RWPE2 (cell line): ENCODE results near the gene DENND2C.

Source experiments
- ATAC-seq: fragments of 200-7000 bp; cut with Tn5 transposase; 3 replicates; pipeline ENCODE4 v1.9.1; 2021; ENCODE audit warnings: low read depth
- DNase-seq: peaks from one replicate; pipeline ENCODE4 v3.0.0-alpha.2; 2020; ENCODE audit warnings: low spot score
- H3K27ac ChIP-seq: fragments of 450-650 bp; 2 replicates; pipeline ENCODE4 v1.5.1; 2017; ENCODE audit warnings: mild to moderate bottlenecking; ENCODE audit not compliant: poor library complexity, severe bottlenecking
- H3K27me3 ChIP-seq: fragments of 250-450 bp; sonication (Bioruptor Pico); 2 replicates; pipeline ENCODE4 v1.5.1; 2021; ENCODE audit warnings: mild to moderate bottlenecking, moderate library complexity; ENCODE audit not compliant: insufficient read depth, poor library complexity, severe bottlenecking
- H3K36me3 ChIP-seq: fragments of 250-450 bp; sonication (Bioruptor Pico); 2 replicates; pipeline ENCODE4 v1.5.1; 2020; ENCODE audit warnings: low read depth, mild to moderate bottlenecking, moderate library complexity
- H3K4me1 ChIP-seq: fragments of 250-450 bp; sonication (Bioruptor Pico); 2 replicates; pipeline ENCODE4 v1.5.1; 2021; ENCODE audit warnings: mild to moderate bottlenecking, moderate library complexity; ENCODE audit not compliant: insufficient read depth, poor library complexity, severe bottlenecking
- H3K4me3 ChIP-seq: fragments of 250-450 bp; sonication (Bioruptor Pico); 2 replicates; pipeline ENCODE4 v1.5.1; 2021; ENCODE audit warnings: mild to moderate bottlenecking, moderate library complexity; ENCODE audit not compliant: severe bottlenecking
- H3K9me3 ChIP-seq: fragments of 250-450 bp; sonication (Bioruptor Pico); 2 replicates; pipeline ENCODE4 v1.5.1; 2021; ENCODE audit warnings: mild to moderate bottlenecking, moderate library complexity; ENCODE audit not compliant: severe bottlenecking
- CTCF ChIP-seq: fragments of 450-650 bp; IDR thresholded peaks from one replicate; pipeline ENCODE4 v1.5.1; 2017; ENCODE audit warnings: mild to moderate bottlenecking, moderate library complexity; ENCODE audit not compliant: poor library complexity, severe bottlenecking

Gene DENND2C

GRCh38 chr1:114597949-114598348, 71.9 kb downstream of the DENND2C start:
- no peak for TF ChIP-seq CTCF
- DNase-seq: no peak
- H3K27ac ChIP-seq: no peak overlapping the region
- peaks cover 20% of the 10 kb centered on the region; the same call in 1 of the 2 replicates for H3K36me3 ChIP-seq
- H3K27me3 ChIP-seq: no peaks in the 10 kb centered on the region
- no peak overlapping the region for H3K4me3 ChIP-seq
- H3K9me3 ChIP-seq: no peaks in the 10 kb centered on the region
- no peak for ATAC-seq
- no peaks in the 10 kb centered on the region for H3K4me1 ChIP-seq

- no peaks in the 10 kb centered on the region for H3K9me3 ChIP-seq
Observed at GRCh38 chr1:114595602-114596001, 74.2 kb downstream of the DENND2C start.

GRCh38 chr1:114594046-114594445, 75.8 kb downstream of the DENND2C start:
- Histone ChIP-seq H3K36me3 (peaks cover 6% of the 10 kb centered on the region; the same call in 1 of the 2 replicates), H3K9me3 (no peaks in the 10 kb centered on the region), H3K27ac (no peak overlapping the region), H3K4me1 (no peaks in the 10 kb centered on the region), H3K27me3 (no peaks in the 10 kb centered on the region), H3K4me3 (no peak overlapping the region)
- DNase-seq (no peak), ATAC-seq (no peak)
- no peak for TF ChIP-seq CTCF

More at GRCh38 chr1:114595602-114596001, 74.2 kb downstream of the DENND2C start:
- Histone ChIP-seq H3K27me3 (no peaks in the 10 kb centered on the region), H3K36me3 (peaks cover 11% of the 10 kb centered on the region; the same call in 1 of the 2 replicates), H3K4me1 (no peaks in the 10 kb centered on the region), H3K4me3 (no peak overlapping the region), H3K27ac (no peak overlapping the region)
- DNase-seq (no peak), ATAC-seq (no peak)
- TF ChIP-seq CTCF: no peak

GRCh38 chr1:114589122-114589521, 80.7 kb downstream of the DENND2C start:
- ATAC-seq (no peak), DNase-seq (no peak)
- H3K4me1 ChIP-seq: no peaks in the 10 kb centered on the region
- H3K4me3 ChIP-seq: no peak overlapping the region
- TF ChIP-seq CTCF: no peak
- 0 out of 2 replicates have a peak, but pooled peaks cover 3% of the 10 kb centered on the region for H3K36me3 ChIP-seq
- H3K27ac ChIP-seq: no peak overlapping the region
- no peaks in the 10 kb centered on the region for H3K9me3 ChIP-seq
- H3K27me3 ChIP-seq: no peaks in the 10 kb centered on the region

- ATAC-seq: no peak
- TF ChIP-seq CTCF: no peak
- DNase-seq: no peak
- Histone ChIP-seq H3K27me3 (no peaks in the 10 kb centered on the region), H3K9me3 (no peaks in the 10 kb centered on the region), H3K4me3 (no peak overlapping the region), H3K27ac (no peak overlapping the region), H3K4me1 (no peaks in the 10 kb centered on the region), H3K36me3 (0 out of 2 replicates have a peak, but pooled peaks cover 3% of the 10 kb centered on the region)
Observed at GRCh38 chr1:114588196-114588689, 81.6 kb downstream of the DENND2C start.
